Stimulated activated CD8-positive, alpha-beta memory T cell treated with anti-CD3 and anti-CD28 coated beads, Interleukin-15, amount 100 ng/mL, for 48 hours (primary cell): Measurements from ENCODE around the gene RFTN2.
"Not testable (repeated sequence)": the region's sequence is repeated elsewhere in the genome, so short reads cannot be mapped to it uniquely, and the experiment has no call there.

Source experiments
- DNase-seq, 2 donors: peaks; one replicate each; pipeline ENCODE4 v3.0.0-alpha.2; 2020; ENCODE audit warnings: low read depth in 2 of 2

Gene RFTN2

GRCh38 chr2:197604117-197604860 lies 71.1 kb downstream of the RFTN2 start:
- no peak for DNase-seq

GRCh38 chr2:197601726-197602125 lies 73.7 kb downstream of the RFTN2 start:
- no peak for DNase-seq

GRCh38 chr2:197600306-197600705 lies 75.1 kb downstream of the RFTN2 start:
- DNase-seq = no peak

GRCh38 chr2:197599285-197599965 lies 76.0 kb downstream of the RFTN2 start:
- no peak for DNase-seq

GRCh38 chr2:197598450-197598849 lies 76.9 kb downstream of the RFTN2 start:
- no peak for DNase-seq

- DNase-seq = no peak
Measured at GRCh38 chr2:197597166-197597565, 78.2 kb downstream of the RFTN2 start.

- no peak for DNase-seq
Measured at GRCh38 chr2:197596766-197597165, 78.6 kb downstream of the RFTN2 start.

GRCh38 chr2:197591339-197592072 lies 83.9 kb downstream of the RFTN2 start:
- no peak for DNase-seq

GRCh38 chr2:197587255-197587654 lies 88.1 kb downstream of the RFTN2 start:
- DNase-seq = not testable (repeated sequence)

- DNase-seq = not testable (repeated sequence)
Measured at GRCh38 chr2:197580166-197580565, 95.2 kb downstream of the RFTN2 start.

GRCh38 chr2:197578294-197578693 lies 97.1 kb downstream of the RFTN2 start:
- not testable (repeated sequence) for DNase-seq

GRCh38 chr2:197577446-197577845 lies 97.9 kb downstream of the RFTN2 start:
- DNase-seq = no peak

GRCh38 chr2:197576631-197577030 lies 98.8 kb downstream of the RFTN2 start:
- DNase-seq = no peak

GRCh38 chr2:197575987-197576386 lies 99.4 kb downstream of the RFTN2 start:
- no peak for DNase-seq

GRCh38 chr2:197573608-197574007 lies 101.8 kb downstream of the RFTN2 start:
- DNase-seq = no peak

GRCh38 chr2:197571627-197572271 lies 103.6 kb downstream of the RFTN2 start:
- no peak for DNase-seq

GRCh38 chr2:197560146-197560665 lies 115.2 kb downstream of the RFTN2 start:
- DNase-seq = no peak

- no peak for DNase-seq
Measured at GRCh38 chr2:197559681-197560080, 115.7 kb downstream of the RFTN2 start.

- DNase-seq = no peak
Measured at GRCh38 chr2:197558393-197558792, 117.0 kb downstream of the RFTN2 start.

GRCh38 chr2:197556456-197556855 lies 118.9 kb downstream of the RFTN2 start:
- DNase-seq = no peak

- no peak for DNase-seq
Measured at GRCh38 chr2:197555467-197555866, 119.9 kb downstream of the RFTN2 start.

- not testable (repeated sequence) for DNase-seq
Measured at GRCh38 chr2:197551260-197551659, 124.1 kb downstream of the RFTN2 start.
